Mucosa of stomach (tissue), 1 donor: ENCODE measurements around the gene GLT8D2.

Experiments
- H3K27me3 ChIP-seq: one replicate; pipeline ENCODE4 v1.7.0; 2013; ENCODE audit warnings: mild to moderate bottlenecking, low read length; ENCODE audit not compliant: control insufficient read depth, insufficient read depth
- H3K36me3 ChIP-seq: one replicate; pipeline ENCODE4 v1.7.0; 2013; ENCODE audit warnings: low read length; ENCODE audit not compliant: control insufficient read depth, insufficient read depth
- H3K4me1 ChIP-seq: one replicate; pipeline ENCODE4 v1.7.0; 2013; ENCODE audit warnings: mild to moderate bottlenecking, low read length; ENCODE audit not compliant: control insufficient read depth, insufficient read depth
- H3K4me3 ChIP-seq: one replicate; pipeline ENCODE4 v1.7.0; 2013; ENCODE audit warnings: low read length
- H3K9ac ChIP-seq: one replicate; pipeline ENCODE4 v1.7.0; 2013; ENCODE audit warnings: mild to moderate bottlenecking, low read length, moderate library complexity
- H3K9me3 ChIP-seq: one replicate; pipeline ENCODE4 v1.7.0; 2013; ENCODE audit warnings: mild to moderate bottlenecking, low read length, moderate library complexity; ENCODE audit not compliant: control insufficient read depth
- donor health status: Pancreatic carcinoma.

Gene GLT8D2

GRCh38 chr12:103994235-103994634, 55.8 kb downstream of the GLT8D2 start:
- H3K9ac ChIP-seq, result no peak overlapping the region
- no peak overlapping the region for H3K4me3 ChIP-seq
- H3K4me1 ChIP-seq, result no peaks in the 10 kb centered on the region
- H3K36me3 ChIP-seq, result no peaks in the 10 kb centered on the region
- no peaks in the 10 kb centered on the region for H3K9me3 ChIP-seq
- H3K27me3 ChIP-seq, result no peaks in the 10 kb centered on the region

- no peaks in the 10 kb centered on the region for H3K4me1 ChIP-seq
- H3K27me3 ChIP-seq, result no peaks in the 10 kb centered on the region
- H3K36me3 ChIP-seq, result no peaks in the 10 kb centered on the region
- no peaks in the 10 kb centered on the region for H3K9me3 ChIP-seq
- no peak overlapping the region for H3K4me3 ChIP-seq
- H3K9ac ChIP-seq, result no peak overlapping the region
These were observed 63.2 kb downstream of the GLT8D2 start for GRCh38 chr12:103986829-103987228.

- H3K36me3 ChIP-seq, result peaks cover 4% of the 10 kb centered on the region
These were observed 71.5 kb downstream of the GLT8D2 start for GRCh38 chr12:103978384-103978982.

DNA sequence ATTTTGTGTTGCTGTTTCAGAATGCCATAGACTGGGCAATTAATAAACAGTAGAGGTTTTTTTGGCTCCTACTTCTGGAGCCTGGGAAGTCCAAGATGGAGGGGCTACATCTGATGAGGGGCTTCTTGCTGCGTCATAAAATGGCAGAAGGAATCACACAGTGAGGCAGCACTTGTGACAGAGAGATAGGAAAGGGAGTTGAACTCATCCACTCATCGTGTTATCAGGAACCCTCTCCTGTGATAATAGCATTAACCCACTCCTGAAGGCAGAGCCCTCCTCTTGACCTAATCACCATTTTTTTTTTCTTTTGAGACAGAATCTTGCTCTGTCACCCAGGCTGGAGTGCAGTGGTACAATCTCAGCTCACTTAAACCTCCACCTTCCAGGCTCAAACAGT, 74.6 kb downstream of the GLT8D2 start:
- Histone ChIP-seq H3K36me3 (peaks cover 4% of the 10 kb centered on the region), H3K9me3 (no peaks in the 10 kb centered on the region), H3K27me3 (no peaks in the 10 kb centered on the region)

More at GRCh38 chr12:103978384-103978982, 71.5 kb downstream of the GLT8D2 start:
- no peaks in the 10 kb centered on the region for H3K4me1 ChIP-seq
- H3K4me3 ChIP-seq, result no peak overlapping the region
- no peak overlapping the region for H3K9ac ChIP-seq
- no peaks in the 10 kb centered on the region for H3K9me3 ChIP-seq
- H3K27me3 ChIP-seq, result no peaks in the 10 kb centered on the region

GRCh38 chr12:103973909-103974308, 76.1 kb downstream of the GLT8D2 start:
- Histone ChIP-seq H3K36me3 (peaks cover 4% of the 10 kb centered on the region), H3K27me3 (no peaks in the 10 kb centered on the region), H3K9ac (no peak overlapping the region), H3K4me3 (no peak overlapping the region), H3K9me3 (no peaks in the 10 kb centered on the region), H3K4me1 (no peaks in the 10 kb centered on the region)

More for the DNA sequence above, 74.6 kb downstream of the GLT8D2 start:
- Histone ChIP-seq H3K4me1 (no peaks in the 10 kb centered on the region), H3K9ac (no peak overlapping the region), H3K4me3 (no peak overlapping the region)

DNA sequence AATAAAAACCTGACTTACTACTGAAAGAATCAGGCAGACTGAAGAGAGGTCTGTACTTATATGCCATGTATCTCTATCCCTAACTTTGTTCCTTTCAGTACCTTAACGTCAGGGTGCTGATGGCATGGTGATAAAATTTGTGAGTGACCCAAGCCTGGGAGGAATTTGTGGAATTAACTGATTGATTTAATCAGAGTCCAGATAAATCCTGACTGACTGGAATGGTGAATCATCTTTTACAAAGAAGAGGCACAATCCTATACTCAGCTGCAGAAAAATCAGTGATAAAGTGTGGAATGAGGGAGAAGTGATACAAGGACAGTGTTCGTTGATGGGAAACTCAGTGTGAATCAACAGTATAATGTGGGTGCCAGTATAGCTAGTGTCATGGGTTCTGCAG, 80.6 kb downstream of the GLT8D2 start:
- Histone ChIP-seq H3K9me3 (no peaks in the 10 kb centered on the region), H3K36me3 (no peaks in the 10 kb centered on the region), H3K9ac (no peak overlapping the region), H3K4me3 (no peak overlapping the region), H3K27me3 (no peaks in the 10 kb centered on the region), H3K4me1 (peaks cover 6% of the 10 kb centered on the region)

DNA sequence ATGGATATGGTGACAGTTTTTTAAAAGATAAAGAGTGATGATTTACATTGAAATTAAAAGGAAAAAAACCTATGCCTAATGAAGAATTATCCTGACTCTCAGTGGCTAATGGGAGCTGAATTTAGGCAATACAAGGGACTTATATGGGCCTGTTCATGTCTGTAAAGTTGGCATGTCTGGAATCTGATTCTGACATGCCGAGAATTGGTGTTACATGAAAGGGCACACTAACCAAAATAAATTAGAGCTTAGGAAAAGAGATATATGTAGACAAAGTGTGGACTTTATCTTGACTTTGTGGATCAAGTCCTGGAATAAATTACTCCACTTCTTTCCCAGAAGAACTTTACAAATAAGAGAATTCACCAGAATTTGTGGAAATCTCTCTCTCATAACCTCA, 83.3 kb downstream of the GLT8D2 start:
- no peaks in the 10 kb centered on the region for H3K9me3 ChIP-seq
- no peaks in the 10 kb centered on the region for H3K36me3 ChIP-seq
- no peaks in the 10 kb centered on the region for H3K27me3 ChIP-seq
- peak overlapping the region; percentile 97 for H3K4me3 ChIP-seq
- H3K4me1 ChIP-seq, result peaks cover 11% of the 10 kb centered on the region
- H3K9ac ChIP-seq, result peak overlapping the region; percentile 99

DNA sequence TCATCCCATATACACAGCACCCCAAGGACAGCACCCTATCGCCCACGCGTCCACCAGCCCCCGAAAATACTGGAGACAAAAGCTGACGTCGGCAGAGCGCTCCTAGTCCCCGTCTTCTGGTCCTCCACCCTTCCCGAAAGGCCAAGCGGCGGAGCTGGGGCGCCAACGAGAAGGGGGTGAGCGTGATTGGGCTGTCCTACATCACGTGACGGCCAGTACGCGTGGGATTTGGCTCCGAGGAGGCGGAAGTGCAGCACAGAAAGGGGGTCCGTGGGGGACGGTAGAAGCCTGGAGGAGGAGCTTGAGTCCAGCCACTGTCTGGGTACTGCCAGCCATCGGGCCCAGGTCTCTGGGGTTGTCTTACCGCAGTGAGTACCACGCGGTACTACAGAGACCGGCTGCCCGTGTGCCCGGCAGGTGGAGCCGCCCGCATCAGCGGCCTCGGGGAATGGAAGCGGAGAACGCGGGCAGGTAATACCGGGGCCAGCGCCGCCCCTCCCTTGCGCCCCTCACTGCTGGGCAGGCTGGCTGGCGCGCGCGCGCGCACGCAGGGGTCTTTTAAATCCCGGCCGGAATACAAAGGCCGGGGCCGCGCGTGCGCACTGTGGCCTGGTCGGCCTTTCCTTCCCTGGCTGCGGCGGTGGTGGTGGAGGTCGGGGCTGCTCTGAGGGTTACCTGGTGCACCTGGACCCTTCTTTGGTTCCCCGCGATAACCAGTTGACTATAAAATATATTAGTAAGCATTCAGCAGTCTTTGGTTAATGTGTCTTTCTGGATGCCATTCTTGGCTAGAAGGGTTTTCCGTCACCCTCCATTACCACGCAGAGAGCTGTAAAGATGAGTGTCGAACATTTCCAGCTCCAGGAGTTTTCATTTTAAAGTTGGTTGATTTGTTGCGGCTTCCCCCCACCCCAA, 84.1 kb downstream of the GLT8D2 start, which contains the start of gene TDG:
Gene TDG (plus strand): TSS at position 283 of the 915 bp plus-strand sequence. CDS start 166 bp downstream, at position 449.
- Histone ChIP-seq H3K4me1 (peaks cover 11% of the 10 kb centered on the region), H3K36me3 (no peaks in the 10 kb centered on the region), H3K9me3 (no peaks in the 10 kb centered on the region), H3K9ac (peak within 1 kb of the TSS; percentile 99), H3K27me3 (no peaks in the 10 kb centered on the region), H3K4me3 (peak within 1 kb of the TSS; percentile 97)

- H3K36me3 ChIP-seq, result no peaks in the 10 kb centered on the region
- no peaks in the 10 kb centered on the region for H3K9me3 ChIP-seq
- H3K4me1 ChIP-seq, result peaks cover 11% of the 10 kb centered on the region
- H3K4me3 ChIP-seq, result peak overlapping the region; percentile 97
- peak overlapping the region; percentile 99 for H3K9ac ChIP-seq
- no peaks in the 10 kb centered on the region for H3K27me3 ChIP-seq
These were observed 84.8 kb downstream of the GLT8D2 start for GRCh38 chr12:103965255-103965589.

- H3K27me3 ChIP-seq, result no peaks in the 10 kb centered on the region
- peaks cover 11% of the 10 kb centered on the region for H3K4me1 ChIP-seq
- H3K9me3 ChIP-seq, result no peaks in the 10 kb centered on the region
- peak overlapping the region; percentile 99 for H3K9ac ChIP-seq
- peak overlapping the region; percentile 97 for H3K4me3 ChIP-seq
- H3K36me3 ChIP-seq, result no peaks in the 10 kb centered on the region
These were observed 85.2 kb downstream of the GLT8D2 start for GRCh38 chr12:103964805-103965204.

- Histone ChIP-seq H3K9ac (no peak overlapping the region), H3K4me1 (peaks cover 11% of the 10 kb centered on the region), H3K27me3 (no peaks in the 10 kb centered on the region), H3K4me3 (no peak overlapping the region), H3K9me3 (no peaks in the 10 kb centered on the region), H3K36me3 (no peaks in the 10 kb centered on the region)
These were observed 87.5 kb downstream of the GLT8D2 start for GRCh38 chr12:103962493-103962892.

GRCh38 chr12:103960616-103961227, 89.3 kb downstream of the GLT8D2 start:
- no peaks in the 10 kb centered on the region for H3K27me3 ChIP-seq
- no peaks in the 10 kb centered on the region for H3K9me3 ChIP-seq
- no peaks in the 10 kb centered on the region for H3K36me3 ChIP-seq
- H3K9ac ChIP-seq, result no peak overlapping the region
- no peak overlapping the region for H3K4me3 ChIP-seq
- peaks cover 16% of the 10 kb centered on the region for H3K4me1 ChIP-seq
